ENCODE data around the gene UGT1A3.

Gene UGT1A3

DNA sequence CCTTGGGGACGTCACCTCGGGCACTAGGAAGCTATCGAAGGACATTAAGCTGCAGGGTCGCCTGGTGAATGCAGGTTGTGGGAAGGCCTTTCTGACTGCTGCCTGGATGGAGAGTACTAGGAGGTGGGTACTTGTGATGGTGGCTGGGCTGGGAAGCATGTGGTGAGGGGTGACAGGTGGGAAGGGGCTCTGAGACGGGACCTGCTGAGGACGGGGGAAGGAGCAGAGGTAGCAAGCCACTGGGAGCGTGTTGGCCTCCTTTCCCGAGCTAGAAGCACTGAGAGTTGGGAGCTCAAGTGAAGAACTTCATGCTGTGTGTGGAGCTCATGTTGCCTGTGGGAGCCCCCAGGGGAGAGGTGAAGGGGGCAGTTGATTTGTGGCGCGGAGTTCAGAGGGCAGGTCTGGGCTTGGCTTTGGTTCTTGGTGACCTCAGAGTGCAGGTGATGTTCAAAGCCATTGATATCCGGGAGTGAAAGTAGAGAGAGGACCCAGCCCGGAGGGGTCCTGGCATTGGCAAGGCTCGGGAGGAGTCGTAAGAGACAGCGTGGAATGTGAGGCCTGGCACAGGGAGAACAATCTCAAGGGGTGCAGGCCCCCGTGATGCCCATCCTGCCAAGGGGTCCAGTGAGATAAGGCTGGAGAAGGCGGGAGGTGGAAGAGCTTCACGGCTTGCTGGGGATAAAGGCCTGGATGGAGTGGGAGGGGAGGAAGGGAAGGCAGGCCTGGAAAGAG is 62.5 kb downstream of the UGT1A3 start:
- TF ChIP-seq, protein P1, sequence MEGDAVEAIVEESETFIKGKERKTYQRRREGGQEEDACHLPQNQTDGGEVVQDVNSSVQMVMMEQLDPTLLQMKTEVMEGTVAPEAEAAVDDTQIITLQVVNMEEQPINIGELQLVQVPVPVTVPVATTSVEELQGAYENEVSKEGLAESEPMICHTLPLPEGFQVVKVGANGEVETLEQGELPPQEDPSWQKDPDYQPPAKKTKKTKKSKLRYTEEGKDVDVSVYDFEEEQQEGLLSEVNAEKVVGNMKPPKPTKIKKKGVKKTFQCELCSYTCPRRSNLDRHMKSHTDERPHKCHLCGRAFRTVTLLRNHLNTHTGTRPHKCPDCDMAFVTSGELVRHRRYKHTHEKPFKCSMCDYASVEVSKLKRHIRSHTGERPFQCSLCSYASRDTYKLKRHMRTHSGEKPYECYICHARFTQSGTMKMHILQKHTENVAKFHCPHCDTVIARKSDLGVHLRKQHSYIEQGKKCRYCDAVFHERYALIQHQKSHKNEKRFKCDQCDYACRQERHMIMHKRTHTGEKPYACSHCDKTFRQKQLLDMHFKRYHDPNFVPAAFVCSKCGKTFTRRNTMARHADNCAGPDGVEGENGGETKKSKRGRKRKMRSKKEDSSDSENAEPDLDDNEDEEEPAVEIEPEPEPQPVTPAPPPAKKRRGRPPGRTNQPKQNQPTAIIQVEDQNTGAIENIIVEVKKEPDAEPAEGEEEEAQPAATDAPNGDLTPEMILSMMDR (IDR thresholded peaks at IDR 0.05) = no peak

DNA sequence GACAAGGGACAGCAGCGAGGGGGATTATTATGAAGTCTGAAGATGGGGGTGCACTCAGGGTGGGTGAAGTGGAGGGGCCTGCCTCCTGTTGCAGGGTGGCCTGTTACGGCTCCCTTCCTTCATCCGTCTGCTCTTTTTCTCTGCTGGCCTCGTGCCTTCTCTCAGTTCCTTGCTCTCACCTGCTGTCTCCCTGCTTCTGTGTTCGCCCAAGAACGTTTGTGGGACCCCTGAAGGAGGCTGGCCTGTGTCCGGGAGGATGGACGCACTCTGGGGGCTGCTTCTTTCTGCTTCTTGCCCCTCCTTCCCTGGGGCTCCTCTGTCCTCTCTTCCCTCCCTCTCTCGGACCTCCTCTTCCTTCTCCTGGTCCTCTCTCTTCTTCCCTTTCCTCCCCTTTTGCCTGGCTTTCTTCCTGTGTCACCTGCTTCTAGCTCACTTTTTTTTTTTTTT is 63.1 kb downstream of the UGT1A3 start:
- TF ChIP-seq, protein P1 (IDR thresholded peaks at IDR 0.05) = no peak

DNA sequence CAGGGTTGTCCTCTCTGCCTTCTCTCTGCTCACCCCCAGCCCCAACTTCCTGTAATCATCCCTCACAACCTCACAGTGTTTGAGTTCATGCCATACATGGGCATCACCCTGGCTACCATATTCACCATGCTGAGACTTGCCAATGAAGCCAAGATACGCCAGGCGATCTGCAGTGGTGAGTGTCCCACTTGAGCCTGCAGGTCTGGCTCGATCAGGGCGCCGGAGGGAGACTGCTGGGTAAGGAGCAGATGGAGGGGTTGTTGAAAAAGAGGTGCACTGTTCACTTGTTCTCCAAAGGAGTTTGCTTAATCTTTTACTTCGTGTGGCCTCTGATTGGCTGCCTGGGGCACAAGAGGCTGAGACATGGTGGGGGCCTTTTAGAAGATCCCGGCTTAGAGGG is 63.9 kb downstream of the UGT1A3 start:
- TF ChIP-seq, protein P1 (IDR thresholded peaks at IDR 0.05) = no peak

DNA sequence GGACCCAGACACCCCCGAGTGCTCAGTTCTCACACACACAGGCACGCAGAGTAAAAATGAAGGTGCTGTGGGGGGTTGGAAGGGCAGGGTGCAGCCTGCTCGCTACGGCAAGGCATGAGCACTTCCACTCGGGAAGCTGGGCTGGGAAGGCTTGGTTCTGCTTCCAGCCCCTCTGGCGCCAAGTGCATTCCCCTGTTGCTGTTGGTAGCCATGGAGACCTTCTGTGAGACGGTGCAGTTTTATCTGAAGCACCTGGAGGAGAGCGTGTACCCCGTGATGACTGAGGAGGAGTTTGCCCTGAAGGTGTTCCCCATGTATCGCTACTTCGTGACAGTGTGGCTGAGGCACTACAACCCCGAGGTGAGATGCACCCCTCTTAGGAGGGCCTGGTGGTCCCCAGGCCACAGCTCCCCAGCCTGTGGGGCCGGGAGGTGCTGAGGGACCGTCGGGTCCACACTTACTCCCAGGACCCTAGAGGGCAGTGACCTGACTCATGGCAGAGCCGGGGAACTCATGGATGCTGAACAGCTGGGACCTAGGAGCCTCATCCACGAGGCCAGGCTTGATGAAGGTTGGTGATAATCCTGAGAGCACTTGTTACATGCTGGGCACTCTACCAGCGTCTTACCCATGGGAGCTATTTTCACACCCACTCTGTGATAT is 64.8 kb downstream of the UGT1A3 start:
- TF ChIP-seq, protein P1 (IDR thresholded peaks at IDR 0.05) = no peak

DNA sequence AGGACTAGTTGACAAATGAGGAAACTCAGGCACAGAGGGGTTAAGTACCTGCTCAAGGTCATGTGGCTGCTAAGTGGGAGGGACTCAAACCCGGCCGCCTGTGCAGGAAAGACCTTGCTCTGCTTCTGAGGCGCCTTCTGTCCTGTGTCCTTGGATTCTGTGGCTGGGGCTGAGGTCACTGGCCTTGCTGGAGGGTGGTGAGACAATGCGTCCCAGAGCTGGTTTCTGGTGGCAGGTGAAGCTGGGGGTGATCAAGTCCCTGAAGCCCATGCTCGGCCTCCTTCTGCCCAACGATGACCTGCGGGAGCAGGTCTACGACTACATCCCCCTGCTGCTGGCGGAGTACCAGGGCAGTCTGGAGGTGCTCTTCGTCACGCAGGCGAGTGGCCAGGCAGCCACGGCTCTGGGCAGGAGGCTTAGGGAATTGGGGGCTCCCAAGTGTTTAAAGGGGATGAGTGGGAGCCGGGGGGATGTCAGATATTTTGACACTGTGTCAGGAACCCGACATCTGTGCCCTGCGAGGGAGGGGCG is 65.4 kb downstream of the UGT1A3 start:
- TF ChIP-seq, protein P1 (IDR thresholded peaks at IDR 0.05) = no peak

DNA sequence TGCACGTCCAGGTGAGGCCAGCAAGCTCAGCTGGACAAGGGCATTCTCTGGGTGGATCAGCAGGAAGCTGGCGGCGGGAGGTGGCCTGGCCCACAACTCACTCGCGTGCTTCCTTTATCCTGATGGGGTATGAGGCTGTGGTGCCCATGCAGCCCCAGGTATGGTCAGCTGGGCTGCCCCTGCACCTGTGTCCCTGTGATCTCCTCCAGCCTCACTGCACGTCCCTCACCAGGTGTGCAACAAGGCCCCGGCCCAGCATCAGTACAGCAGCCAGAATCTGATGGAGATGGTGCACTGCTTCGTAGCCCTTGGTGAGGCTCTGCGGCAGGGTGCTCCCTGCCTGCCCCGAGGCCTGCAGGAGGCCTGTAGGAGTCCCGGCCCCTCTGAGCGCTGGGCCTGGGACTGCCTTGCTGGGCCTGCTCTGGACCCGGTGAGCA is 66.9 kb downstream of the UGT1A3 start:
- TF ChIP-seq, protein P1 (IDR thresholded peaks at IDR 0.05) = no peak

DNA sequence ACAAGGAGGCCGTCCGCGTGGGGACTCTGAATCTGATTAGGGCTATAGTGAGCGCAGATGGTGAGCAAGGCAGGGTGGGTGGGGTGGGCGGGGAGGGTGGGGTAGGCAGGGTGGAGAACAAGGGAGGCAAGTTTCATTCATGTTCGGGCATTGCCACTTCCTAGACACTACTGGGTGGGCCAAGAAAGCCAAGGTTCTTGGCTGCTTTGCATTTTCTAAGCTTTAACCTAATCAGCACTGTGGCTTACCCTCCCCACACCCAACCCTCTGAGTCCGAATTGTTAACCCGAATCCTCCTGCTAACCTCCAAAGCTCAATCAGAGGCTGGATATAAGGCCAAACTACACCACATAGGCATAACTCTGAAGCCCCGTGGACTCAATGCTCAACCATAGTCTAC is 67.4 kb downstream of the UGT1A3 start:
- TF ChIP-seq, protein P1 (IDR thresholded peaks at IDR 0.05) = no peak

Measured in LNCAP (cell line).